ENCODE measurements around the gene ZFC3H1. TPM values are rescaled to one million over a fixed set of nuclear protein-coding genes. Genes with fewer than 3 reads are reported as not detected.

Gene ZFC3H1
- total and polyA plus RNA-seq, 2 of the 13 experiments (the other 11 are each of a cell fraction or from before 2014, with no cell fraction given) = 17.1 to 38.3 TPM

GRCh38 chr12:71685914-71686657 lies 22.4 kb upstream of the ZFC3H1 start, which contains the start of gene TMEM19 (continued):
- peak; percentile 81 for TF ChIP-seq ZNF18 (CRISPR knock-in tag; IDR thresholded peaks at IDR 0.05; ENCODE audit: insufficient replicate concordance)
- TF ChIP-seq SAP130 (CRISPR knock-in tag; IDR thresholded peaks at IDR 0.05; ENCODE audit: low read depth) = peak; percentile 89

- peak overlapping the region; percentile 80 for H3K9ac ChIP-seq (ENCODE audit: insufficient read depth, low read depth, low read length)
- no peaks in the 10 kb centered on the region for H3K27me3 ChIP-seq (ENCODE audit: control insufficient read depth in 1 of 2, insufficient read depth in 2 of 2, low read length in 2 of 2)
- H2AFZ ChIP-seq (ENCODE audit: low read length) = peak overlapping the region; percentile 95
- ChIA-PET CTCF (ENCODE audit: low intra/inter-chr PET ratio, low total read pairs) (no interaction called here), POLR2A (interaction anchor here (0.6 to 3.7 kb wide), 17 partner anchors 10 to 247 kb away, joined by 3 to 78 read pairs (median 6); partner anchors contain the start of genes RAB21, THAP2 and ZFC3H1)
- H3K9me3 ChIP-seq (ENCODE audit: low read length) = no peaks in the 10 kb centered on the region
- FAIRE-seq = no peak
- intact Hi-C loops (cut with micrococcal nuclease; ENCODE audit: unreplicated experiment) (no loop called here), in situ Hi-C loops (cut with HindIII; ENCODE audit: extremely low pct_ligation_motif_present, low pct_unique_long_range_greater_than_20kb) (no loop called here)
- H4K20me1 ChIP-seq (ENCODE audit: insufficient read depth, low read length) = no peaks in the 10 kb centered on the region
- peak overlapping the region; percentile 93 for H3K27ac ChIP-seq (ENCODE audit: extremely low read length, insufficient read depth, low read length)
- H3K79me2 ChIP-seq (ENCODE audit: insufficient read depth, low read length) = peaks cover 9% of the 10 kb centered on the region
- peak overlapping the region; percentile 73 to 79 (median 73) for H3K4me3 ChIP-seq (replicated peaks in 1 of 3; ENCODE audit: insufficient read depth in 1 of 3, low read depth in 2 of 3, low read length in 3 of 3)
- peak; percentile 8; the same call in 2 of the 3 replicates for ATAC-seq
- H3K4me2 ChIP-seq (ENCODE audit: low read depth, low read length) = peak overlapping the region; percentile 99
- H3K4me1 ChIP-seq (ENCODE audit: insufficient read depth, low read length) = peaks cover 46% of the 10 kb centered on the region
- BruUV-seq (replicated peaks) = no TSS peak
- TF ChIP-seq MAFK (conservative IDR thresholded peaks at IDR 0.05 in 1 of 2, IDR thresholded peaks at IDR 0.05 in 1 of 2; ENCODE audit: low read length in 2 of 2) = peak; percentile 30 to 33; a peak in 1 of 4 replicates
- TF ChIP-seq PRMT3 (CRISPR knock-in tag; IDR thresholded peaks at IDR 0.05; ENCODE audit: borderline replicate concordance, low read depth) = 0 out of 2 replicates have a peak, but pooled peaks have one; percentile 4
- no peak for TF ChIP-seq ZNF713 (CRISPR knock-in tag; IDR thresholded peaks at IDR 0.05)
- H3K36me3 ChIP-seq (replicated peaks in 1 of 2; ENCODE audit: control insufficient read depth in 1 of 2, insufficient read depth in 2 of 2, low read length in 2 of 2) = no peaks in the 10 kb centered on the region
- no peak for DNase-seq (ENCODE audit: low spot score)
- WGBS (ENCODE audit: low lambda C conversion rate) = 4% methylated on average over 19 of the region's 19 CpGs
Measured at GRCh38 chr12:71685312-71685906, 21.8 kb upstream of the ZFC3H1 start.

All from HepG2 (cell line).